ENCODE measurements around the gene ZNF407. TPM values are rescaled to one million over a fixed set of nuclear protein-coding genes. Genes with fewer than 3 reads are reported as not detected.

The ZNF407 gene
- total and polyA plus RNA-seq, 2 of the 13 experiments (the other 11 are each of a cell fraction or from before 2014, with no cell fraction given) = 2.3 to 8.7 TPM

GRCh38 chr18:74715865-74716712 lies 118.4 kb downstream of the ZNF407 start (continued):
- TF ChIP-seq ZNF501 (CRISPR knock-in tag; IDR thresholded peaks at IDR 0.05) = no peak
- TF ChIP-seq, protein P1, sequence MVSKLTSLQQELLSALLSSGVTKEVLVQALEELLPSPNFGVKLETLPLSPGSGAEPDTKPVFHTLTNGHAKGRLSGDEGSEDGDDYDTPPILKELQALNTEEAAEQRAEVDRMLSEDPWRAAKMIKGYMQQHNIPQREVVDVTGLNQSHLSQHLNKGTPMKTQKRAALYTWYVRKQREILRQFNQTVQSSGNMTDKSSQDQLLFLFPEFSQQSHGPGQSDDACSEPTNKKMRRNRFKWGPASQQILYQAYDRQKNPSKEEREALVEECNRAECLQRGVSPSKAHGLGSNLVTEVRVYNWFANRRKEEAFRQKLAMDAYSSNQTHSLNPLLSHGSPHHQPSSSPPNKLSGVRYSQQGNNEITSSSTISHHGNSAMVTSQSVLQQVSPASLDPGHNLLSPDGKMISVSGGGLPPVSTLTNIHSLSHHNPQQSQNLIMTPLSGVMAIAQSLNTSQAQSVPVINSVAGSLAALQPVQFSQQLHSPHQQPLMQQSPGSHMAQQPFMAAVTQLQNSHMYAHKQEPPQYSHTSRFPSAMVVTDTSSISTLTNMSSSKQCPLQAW (CRISPR knock-in tag; IDR thresholded peaks at IDR 0.05) = no peak
- TF ChIP-seq HOMEZ (CRISPR knock-in tag; IDR thresholded peaks at IDR 0.05; ENCODE audit: low read depth) = 0 out of 2 replicates have a peak, but pooled peaks have one; percentile 18
- TF ChIP-seq CAMTA2 (CRISPR knock-in tag; IDR thresholded peaks at IDR 0.05; ENCODE audit: borderline replicate concordance) = no peak
- TF ChIP-seq RARA (CRISPR knock-in tag; IDR thresholded peaks at IDR 0.05) = peak; percentile 63; the same call in 1 of the 2 replicates
- TF ChIP-seq PAXIP1 (CRISPR knock-in tag; conservative IDR thresholded peaks at IDR 0.05) = peak; percentile 84
- no peak for TF ChIP-seq HOXA5 (CRISPR knock-in tag; IDR thresholded peaks at IDR 0.05)
- no peak for TF ChIP-seq GTF2F1 (IDR thresholded peaks at IDR 0.05; ENCODE audit: low read length)
- TF ChIP-seq MEF2D (CRISPR knock-in tag; IDR thresholded peaks at IDR 0.05) = no peak
- TF ChIP-seq TBX3 (IDR thresholded peaks at IDR 0.05; ENCODE audit: borderline replicate concordance) = peak; percentile 69; the same call in 1 of the 2 replicates
- 0 out of 2 replicates have a peak, but pooled peaks have one; percentile 36 for TF ChIP-seq ONECUT2 (CRISPR knock-in tag; IDR thresholded peaks at IDR 0.05)
- no peak for TF ChIP-seq ZFP82 (CRISPR knock-in tag; IDR thresholded peaks at IDR 0.05; ENCODE audit: borderline replicate concordance)
- no peak for TF ChIP-seq ZNF124 (CRISPR knock-in tag; IDR thresholded peaks at IDR 0.05)
- TF ChIP-seq KDM5A (IDR thresholded peaks at IDR 0.05; ENCODE audit: borderline replicate concordance, low read length) = 0 out of 2 replicates have a peak, but pooled peaks have one; percentile 38
- no peak for TF ChIP-seq MAFG (CRISPR knock-in tag; IDR thresholded peaks at IDR 0.05)
- no peak for TF ChIP-seq ZNF713 (CRISPR knock-in tag; IDR thresholded peaks at IDR 0.05)
- no peak for TF ChIP-seq REPIN1 (CRISPR knock-in tag; IDR thresholded peaks at IDR 0.05; ENCODE audit: borderline replicate concordance, low read depth)
- TF ChIP-seq TOE1 (CRISPR knock-in tag; IDR thresholded peaks at IDR 0.05) = no peak
